Measurements from ENCODE around the gene ABHD2. TPM values are rescaled to one million over a fixed set of nuclear protein-coding genes. Genes with fewer than 3 reads are reported as not detected.
"Not testable (repeated sequence)": the region's sequence is repeated elsewhere in the genome, so short reads cannot be mapped to it uniquely, and the experiment has no call there.

Gene ABHD2
- total and polyA plus RNA-seq, 2 donors: 16.0 to 41.0 TPM

- H3K27ac ChIP-seq (ENCODE audit: low read depth): peak overlapping the region; percentile 18
- DNase-seq (ENCODE audit: extremely low spot score): no peak
- no peaks in the 10 kb centered on the region for H3K36me3 ChIP-seq (ENCODE audit: insufficient read depth)
- H3K4me3 ChIP-seq (ENCODE audit: low read depth, low read length): no peak overlapping the region
- H3K4me1 ChIP-seq (ENCODE audit: insufficient read depth): peaks cover 6% of the 10 kb centered on the region
- 51% methylated on average over 1 of the region's 1 CpG for WGBS
Measured at GRCh38 chr15:89112341-89112971, 24.2 kb downstream of the ABHD2 start.

- DNase-seq (ENCODE audit: extremely low spot score): no peak
- Histone ChIP-seq H3K36me3 (ENCODE audit: insufficient read depth) (no peaks in the 10 kb centered on the region), H3K27ac (ENCODE audit: low read depth) (no peak overlapping the region), H3K4me3 (ENCODE audit: low read depth, low read length) (no peak overlapping the region), H3K4me1 (ENCODE audit: insufficient read depth) (peaks cover 6% of the 10 kb centered on the region)
- 83% methylated on average over 7 of the region's 7 CpGs for WGBS
Measured at GRCh38 chr15:89113296-89114024, 25.2 kb downstream of the ABHD2 start.

- H3K4me3 ChIP-seq (ENCODE audit: low read depth, low read length): no peak overlapping the region
- H3K27ac ChIP-seq (ENCODE audit: low read depth): no peak overlapping the region
- peaks cover 6% of the 10 kb centered on the region for H3K4me1 ChIP-seq (ENCODE audit: insufficient read depth)
- no peaks in the 10 kb centered on the region for H3K36me3 ChIP-seq (ENCODE audit: insufficient read depth)
- 47% methylated on average over 3 of the region's 3 CpGs for WGBS
- DNase-seq (ENCODE audit: extremely low spot score): no peak
Measured at GRCh38 chr15:89114990-89115389, 26.7 kb downstream of the ABHD2 start.

GRCh38 chr15:89115547-89115946 is 27.3 kb downstream of the ABHD2 start:
- DNase-seq (ENCODE audit: extremely low spot score): no peak
- Histone ChIP-seq H3K4me3 (ENCODE audit: low read depth, low read length) (no peak overlapping the region), H3K27ac (ENCODE audit: low read depth) (no peak overlapping the region), H3K36me3 (ENCODE audit: insufficient read depth) (no peaks in the 10 kb centered on the region), H3K4me1 (ENCODE audit: insufficient read depth) (peaks cover 6% of the 10 kb centered on the region)
- 70% methylated on average over 5 of the region's 5 CpGs for WGBS

- H3K4me1 ChIP-seq (ENCODE audit: insufficient read depth): peaks cover 6% of the 10 kb centered on the region
- H3K36me3 ChIP-seq (ENCODE audit: insufficient read depth): no peaks in the 10 kb centered on the region
- H3K4me3 ChIP-seq (ENCODE audit: low read depth, low read length): no peak overlapping the region
- H3K27ac ChIP-seq (ENCODE audit: low read depth): peak overlapping the region; percentile 70
- WGBS: 88% methylated on average over 7 of the region's 7 CpGs
- no peak for DNase-seq (ENCODE audit: extremely low spot score)
Measured at GRCh38 chr15:89116404-89116803, 28.1 kb downstream of the ABHD2 start.

GRCh38 chr15:89117790-89118189 is 29.5 kb downstream of the ABHD2 start:
- H3K27ac ChIP-seq (ENCODE audit: low read depth): no peak overlapping the region
- peaks cover 2% of the 10 kb centered on the region for H3K36me3 ChIP-seq (ENCODE audit: insufficient read depth)
- WGBS: 90% methylated on average over 3 of the region's 3 CpGs
- no peak for DNase-seq (ENCODE audit: extremely low spot score)
- H3K4me1 ChIP-seq (ENCODE audit: insufficient read depth): peaks cover 4% of the 10 kb centered on the region
- no peak overlapping the region for H3K4me3 ChIP-seq (ENCODE audit: low read depth, low read length)

GRCh38 chr15:89118481-89118989 is 30.3 kb downstream of the ABHD2 start:
- 67% methylated on average over 2 of the region's 2 CpGs for WGBS
- peaks cover 1% of the 10 kb centered on the region for H3K4me1 ChIP-seq (ENCODE audit: insufficient read depth)
- DNase-seq (ENCODE audit: extremely low spot score): no peak
- H3K27ac ChIP-seq (ENCODE audit: low read depth): peak overlapping the region; percentile 12
- H3K36me3 ChIP-seq (ENCODE audit: insufficient read depth): peaks cover 2% of the 10 kb centered on the region
- no peak overlapping the region for H3K4me3 ChIP-seq (ENCODE audit: low read depth, low read length)

- Histone ChIP-seq H3K4me1 (ENCODE audit: insufficient read depth) (no peaks in the 10 kb centered on the region), H3K4me3 (ENCODE audit: low read depth, low read length) (no peak overlapping the region), H3K36me3 (ENCODE audit: insufficient read depth) (peaks cover 2% of the 10 kb centered on the region), H3K27ac (ENCODE audit: low read depth) (peak overlapping the region; percentile 14)
- WGBS: 56% methylated on average over 12 of the region's 12 CpGs
- DNase-seq (ENCODE audit: extremely low spot score): no peak
Measured at GRCh38 chr15:89119489-89120478, 31.5 kb downstream of the ABHD2 start.

GRCh38 chr15:89120479-89121000 is 32.3 kb downstream of the ABHD2 start:
- DNase-seq (ENCODE audit: extremely low spot score); H3K4me3 ChIP-seq (ENCODE audit: low read depth, low read length); H3K4me1 ChIP-seq (ENCODE audit: insufficient read depth); H3K36me3 ChIP-seq (ENCODE audit: insufficient read depth): not testable (repeated sequence)
- peak overlapping the region; percentile 64 for H3K27ac ChIP-seq (ENCODE audit: low read depth)
- WGBS: 89% methylated on average over 13 of the region's 13 CpGs

GRCh38 chr15:89121414-89121813 is 33.2 kb downstream of the ABHD2 start:
- peak overlapping the region; percentile 64 for H3K27ac ChIP-seq (ENCODE audit: low read depth)
- H3K4me3 ChIP-seq (ENCODE audit: low read depth, low read length): no peak overlapping the region
- 71% methylated on average over 3 of the region's 3 CpGs for WGBS
- no peak for DNase-seq (ENCODE audit: extremely low spot score)
- peaks cover 2% of the 10 kb centered on the region for H3K36me3 ChIP-seq (ENCODE audit: insufficient read depth)
- no peaks in the 10 kb centered on the region for H3K4me1 ChIP-seq (ENCODE audit: insufficient read depth)

- H3K27ac ChIP-seq (ENCODE audit: low read depth): no peak overlapping the region
- WGBS: 87% methylated on average over 4 of the region's 4 CpGs
- H3K4me1 ChIP-seq (ENCODE audit: insufficient read depth): no peaks in the 10 kb centered on the region
Measured at GRCh38 chr15:89122505-89123180, 34.4 kb downstream of the ABHD2 start.

GRCh38 chr15:89123181-89123525 is 34.9 kb downstream of the ABHD2 start:
- Histone ChIP-seq H3K36me3 (ENCODE audit: insufficient read depth) (peaks cover 2% of the 10 kb centered on the region), H3K27ac (ENCODE audit: low read depth) (no peak overlapping the region)
- 91% methylated on average over 7 of the region's 7 CpGs for WGBS

More at GRCh38 chr15:89122505-89123180, 34.4 kb downstream of the ABHD2 start:
- Histone ChIP-seq H3K36me3 (ENCODE audit: insufficient read depth) (peaks cover 2% of the 10 kb centered on the region), H3K4me3 (ENCODE audit: low read depth, low read length) (no peak overlapping the region)
- DNase-seq (ENCODE audit: extremely low spot score): no peak

More at GRCh38 chr15:89123181-89123525, 34.9 kb downstream of the ABHD2 start:
- no peaks in the 10 kb centered on the region for H3K4me1 ChIP-seq (ENCODE audit: insufficient read depth)
- no peak overlapping the region for H3K4me3 ChIP-seq (ENCODE audit: low read depth, low read length)
- DNase-seq (ENCODE audit: extremely low spot score): no peak
